ENCODE measurements around the gene TSLP.

GRCh38 chr5:111061618-111062017, 9.9 kb upstream of the TSLP start:
- TF ChIP-seq ZNF274 (IDR thresholded peaks at IDR 0.05; ENCODE audit: low read depth, low read length) = no peak
- TF ChIP-seq YY1 (IDR thresholded peaks at IDR 0.05; ENCODE audit: insufficient read depth, insufficient read length) = no peak
